NCI-H128 (cell line): ENCODE results near the gene NELL2.

Source experiments
- DNase-seq: peaks from one replicate; lab custom pipeline; 2025; ENCODE audit not compliant: unreplicated experiment; lab: John Stamatoyannopoulos, UW

NELL2 gene

DNA sequence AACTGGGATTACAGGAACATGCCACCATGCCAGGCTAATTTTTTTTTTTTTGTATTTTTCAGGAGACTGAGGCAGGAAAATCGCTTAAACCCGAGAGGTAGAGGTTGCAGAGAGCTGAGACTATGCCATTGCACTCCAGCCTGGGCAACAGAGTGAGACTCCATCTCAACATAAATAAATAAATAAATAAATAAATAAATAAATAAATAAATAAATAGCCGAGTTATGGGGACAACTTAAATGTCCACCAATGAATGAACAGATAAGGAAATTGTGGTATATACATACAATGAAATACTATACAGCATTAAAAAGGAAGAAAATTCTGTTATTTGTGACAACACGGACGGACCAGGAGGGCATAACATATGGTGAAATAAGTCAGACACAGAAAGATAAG lies 325.7 kb downstream of the NELL2 start:
- DNase-seq = no peak

DNA sequence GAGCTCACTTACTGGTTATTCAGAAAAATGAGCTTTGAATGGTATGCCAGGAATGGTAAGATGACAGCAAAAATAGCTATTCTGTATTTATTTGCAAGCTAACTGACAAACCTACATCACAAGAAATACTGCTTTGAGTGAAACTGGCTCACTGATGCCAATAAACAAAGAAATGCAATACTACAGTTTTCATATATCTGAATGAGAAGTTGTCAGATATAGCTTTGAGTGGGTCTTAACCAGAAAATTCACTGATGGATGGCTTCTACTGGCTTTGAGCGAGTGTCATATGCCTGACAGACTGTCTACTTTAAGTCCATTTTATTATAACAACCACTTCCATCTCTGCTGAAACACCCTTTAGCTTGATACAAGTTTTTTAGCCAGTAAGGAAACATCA lies 330.1 kb downstream of the NELL2 start:
- DNase-seq = no peak

DNA sequence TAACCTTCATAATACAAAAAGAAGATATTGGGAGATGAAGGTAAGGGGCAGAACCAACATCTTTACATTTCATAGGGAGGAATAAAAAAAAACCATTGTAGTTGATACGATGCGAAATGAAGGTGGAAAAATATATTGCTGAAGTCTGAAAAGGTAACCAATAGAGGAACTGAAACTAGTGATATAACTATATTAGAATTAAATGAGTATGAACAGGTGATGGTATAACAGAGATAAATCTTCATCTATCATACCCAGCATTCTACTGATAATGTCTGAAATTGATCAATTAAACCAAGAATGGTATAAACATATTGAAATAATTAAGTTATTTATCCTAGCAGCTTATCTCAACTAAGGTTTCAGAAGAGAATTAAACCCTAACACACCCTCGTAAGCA lies 332.1 kb downstream of the NELL2 start:
- no peak for DNase-seq

DNA sequence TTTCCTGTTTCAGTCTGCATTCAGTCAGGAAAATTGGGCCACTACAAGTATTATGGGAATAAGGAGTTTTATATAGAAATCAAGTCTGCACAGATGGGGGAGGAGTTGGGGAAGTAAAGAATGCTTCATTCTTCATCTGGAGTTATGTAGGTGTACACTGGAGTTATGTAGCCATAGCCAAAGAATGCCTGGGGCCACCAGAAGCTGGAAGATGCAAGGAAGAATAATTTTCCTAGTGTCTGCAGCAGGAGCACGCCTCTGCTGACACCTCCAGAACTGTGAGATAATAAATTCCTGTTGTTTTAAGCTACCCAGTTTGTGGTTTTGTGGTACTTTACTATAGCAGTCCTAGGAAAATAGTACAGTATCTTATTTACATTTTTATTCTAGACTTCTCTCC lies 333.4 kb downstream of the NELL2 start:
- no peak for DNase-seq

DNA sequence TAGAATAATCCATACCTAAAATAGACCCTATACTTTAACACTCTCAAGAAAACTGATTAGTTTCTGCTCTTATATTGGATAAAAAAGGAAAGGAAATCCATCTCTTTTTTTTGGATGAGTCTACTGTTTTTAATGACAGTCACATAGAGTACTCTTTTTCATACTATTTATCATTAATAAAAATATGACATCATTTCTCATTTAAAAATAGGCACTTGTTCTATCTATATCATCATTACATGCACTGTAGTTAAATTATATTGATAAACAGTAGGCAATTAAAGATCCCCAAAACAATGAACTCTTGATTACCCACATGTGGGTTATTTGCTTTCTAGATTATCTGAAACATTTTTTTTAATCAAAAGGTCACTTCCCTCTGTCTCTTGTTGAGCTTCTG lies 338.8 kb downstream of the NELL2 start:
- no peak for DNase-seq

DNA sequence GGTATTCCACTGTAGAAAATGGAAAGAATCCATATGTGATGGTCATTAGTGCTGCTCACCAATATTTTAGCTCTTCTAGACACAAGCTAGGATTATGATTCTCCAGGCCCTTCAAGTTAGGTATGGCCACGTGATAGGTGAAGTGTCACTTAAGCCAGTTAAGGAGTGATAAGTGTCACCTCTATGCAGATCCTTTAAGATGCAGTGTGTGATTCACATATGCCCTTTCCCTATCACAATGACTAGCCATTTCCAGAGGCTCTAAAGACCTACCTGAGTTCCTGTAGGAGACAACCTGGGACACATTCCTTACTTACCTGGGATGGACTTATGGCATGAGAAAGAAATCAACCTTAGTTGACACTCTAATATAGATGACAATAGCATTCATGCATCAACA lies 343.2 kb downstream of the NELL2 start:
- no peak for DNase-seq

DNA sequence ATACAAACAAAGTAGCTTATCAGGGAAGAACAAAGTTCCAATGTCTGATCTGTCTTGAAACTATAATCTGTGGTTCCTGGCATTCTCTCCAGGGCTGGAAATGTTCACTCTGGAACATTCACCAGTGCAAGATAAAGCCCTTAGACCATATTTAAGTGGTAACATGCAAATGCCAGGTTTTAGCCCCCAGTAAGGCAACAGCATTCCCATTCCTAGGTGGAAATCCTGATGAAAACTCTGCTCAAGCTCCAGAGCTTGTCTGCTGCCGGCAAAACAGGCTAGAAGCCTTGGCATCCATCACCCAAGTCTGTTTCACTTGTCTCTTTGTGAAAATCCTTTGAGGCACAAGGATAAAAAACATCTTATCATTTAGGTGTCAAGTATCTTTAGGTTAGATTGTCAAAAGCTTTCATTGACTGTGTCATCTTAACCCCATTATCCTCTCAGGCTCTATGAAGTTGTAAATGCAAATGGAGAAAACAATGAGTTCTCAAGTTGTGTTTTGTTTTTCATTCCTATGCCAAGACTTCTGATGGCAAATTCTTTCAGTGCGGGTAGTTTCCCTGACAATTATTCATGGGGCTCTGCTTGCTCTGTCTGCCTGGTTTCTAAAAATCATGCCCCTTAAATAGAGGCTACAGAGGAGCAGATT lies 344.7 kb downstream of the NELL2 start:
- DNase-seq = no peak

DNA sequence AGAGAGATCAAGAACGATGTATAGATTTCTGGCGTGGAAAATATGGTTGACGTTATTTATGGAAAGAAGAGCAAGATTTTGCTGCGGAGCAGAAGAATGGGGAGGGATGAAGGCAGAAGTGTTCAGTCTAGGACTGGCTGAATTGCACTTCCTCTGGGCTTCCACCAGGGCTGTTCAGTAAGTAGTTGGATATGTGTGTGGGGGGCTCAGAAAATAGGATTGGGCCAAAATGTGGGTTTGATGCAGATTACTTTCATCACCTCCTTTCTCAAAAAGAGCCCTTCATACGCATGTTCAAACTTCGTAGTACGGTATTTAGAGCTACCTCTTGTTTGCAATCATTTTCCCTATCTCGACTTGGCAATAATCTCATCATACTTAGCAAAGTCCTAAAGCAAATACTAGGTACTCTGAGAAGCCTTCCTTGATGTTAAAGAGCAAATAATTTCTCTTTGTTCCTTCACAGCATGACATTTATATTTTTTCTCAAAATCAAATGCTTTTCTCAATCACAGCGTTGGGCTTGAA lies 349.4 kb downstream of the NELL2 start:
- no peak for DNase-seq

DNA sequence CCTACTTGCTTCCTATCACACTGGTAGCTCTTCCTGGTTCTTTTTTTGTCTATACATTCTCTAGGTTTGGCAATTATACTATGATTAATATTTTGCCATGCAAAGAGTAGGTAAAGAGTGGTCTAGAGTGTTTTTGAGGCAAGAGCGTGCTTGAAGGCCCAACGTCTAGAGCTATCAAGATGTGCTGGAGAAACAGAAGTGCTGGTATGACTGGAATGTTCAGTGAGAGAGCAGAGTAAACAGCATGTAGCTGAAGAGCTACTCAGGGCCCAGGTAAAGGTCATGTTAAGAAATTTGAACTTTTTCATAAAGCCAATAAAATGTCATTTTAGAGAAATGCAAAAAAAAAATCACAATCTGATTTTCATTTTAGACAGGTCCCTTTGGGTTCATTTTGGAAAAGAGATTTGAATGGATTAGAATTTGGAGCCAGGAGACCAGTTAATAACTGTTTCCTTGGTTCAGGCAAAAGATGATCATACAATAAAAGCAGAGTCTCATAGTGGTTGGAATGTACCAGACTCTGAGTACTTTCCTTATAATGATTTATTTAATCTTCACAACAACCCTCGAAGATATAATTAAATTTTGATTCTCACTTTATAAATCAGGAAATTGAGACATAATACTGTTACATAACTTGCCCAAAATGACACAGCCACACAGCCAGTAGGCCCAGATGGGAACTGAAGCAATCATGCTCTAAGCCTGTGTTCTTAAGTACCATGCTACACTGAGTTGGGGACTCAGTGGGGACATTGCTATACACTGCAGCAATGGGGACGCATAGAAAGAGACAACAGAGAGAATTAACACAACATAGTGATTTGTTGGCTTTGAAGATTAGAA lies 350.1 kb downstream of the NELL2 start:
- DNase-seq = no peak

DNA sequence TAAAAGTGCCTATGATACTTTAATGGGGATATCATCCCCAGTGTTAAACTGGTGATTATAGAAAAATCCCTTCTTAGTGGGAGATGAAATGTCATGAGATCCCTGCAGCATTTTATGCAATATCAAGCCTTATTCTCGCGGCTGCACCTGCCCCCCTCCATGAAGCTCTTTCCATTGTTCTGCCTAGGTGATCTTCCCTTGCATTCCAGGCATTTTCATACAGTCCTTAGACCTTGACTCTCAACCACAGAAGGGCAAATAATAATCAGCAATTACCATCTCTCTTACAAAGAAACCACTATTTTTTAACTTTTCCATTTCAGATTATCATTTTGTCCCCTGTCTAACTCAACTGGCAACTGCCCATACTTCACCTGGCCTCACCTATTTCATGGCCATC lies 352.3 kb downstream of the NELL2 start:
- DNase-seq = no peak

DNA sequence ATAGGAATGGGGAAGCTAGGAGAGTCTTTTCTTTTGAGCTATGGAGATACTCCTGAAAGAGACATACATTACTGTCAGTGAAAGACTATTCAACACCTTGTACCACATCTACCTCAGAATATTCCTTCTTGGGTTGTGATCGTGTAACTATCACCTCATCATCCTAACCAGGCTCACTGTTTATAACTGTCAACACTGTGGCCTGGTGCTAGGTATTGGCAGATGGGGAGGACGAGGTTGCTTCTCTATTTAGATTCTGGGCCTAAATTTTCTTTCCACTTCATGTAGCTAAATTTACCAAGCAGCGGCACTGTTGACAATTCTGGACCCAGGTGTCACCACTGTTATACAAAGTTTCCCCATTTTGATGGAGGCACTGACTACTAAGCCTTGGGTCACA lies 354.4 kb downstream of the NELL2 start:
- DNase-seq = no peak

DNA sequence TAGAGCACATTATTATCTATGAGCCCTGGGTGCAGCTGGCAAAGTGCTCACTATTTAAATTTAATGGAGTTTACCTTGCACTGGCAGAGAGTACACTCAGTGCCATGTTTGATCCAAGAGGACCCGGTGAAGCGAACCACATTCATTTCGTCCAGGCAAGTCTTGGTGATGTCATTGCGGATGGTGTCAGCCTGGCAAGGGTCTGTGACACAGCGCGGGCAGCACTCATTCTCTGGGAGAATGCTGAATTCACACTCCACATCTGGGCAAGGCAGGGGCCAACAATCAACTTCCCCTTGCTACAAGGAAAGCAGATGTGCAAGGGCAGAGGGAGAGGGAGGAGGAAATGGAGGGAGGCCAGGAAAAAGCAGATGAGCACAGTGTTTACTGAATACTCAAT lies 356.2 kb downstream of the NELL2 start:
- DNase-seq = no peak

DNA sequence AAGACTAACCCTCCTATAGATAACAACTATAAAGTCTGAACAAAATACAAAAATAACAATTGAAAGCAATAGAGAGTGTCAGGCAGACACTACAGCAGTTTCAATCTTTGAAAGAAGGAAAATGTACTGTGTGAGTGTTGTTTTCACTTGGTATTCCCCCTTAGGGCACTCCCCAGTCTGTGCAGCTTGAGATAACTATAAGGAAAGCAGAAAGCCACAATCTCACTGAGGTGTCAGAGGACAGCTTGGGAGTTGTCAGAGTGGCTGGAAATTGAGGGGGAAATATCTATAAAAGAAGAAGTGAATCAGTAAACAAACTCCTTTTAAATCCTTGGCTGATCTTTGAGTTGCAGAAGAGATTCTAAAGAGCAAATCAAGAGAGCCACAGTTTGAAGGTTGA lies 364.8 kb downstream of the NELL2 start:
- no peak for DNase-seq

DNA sequence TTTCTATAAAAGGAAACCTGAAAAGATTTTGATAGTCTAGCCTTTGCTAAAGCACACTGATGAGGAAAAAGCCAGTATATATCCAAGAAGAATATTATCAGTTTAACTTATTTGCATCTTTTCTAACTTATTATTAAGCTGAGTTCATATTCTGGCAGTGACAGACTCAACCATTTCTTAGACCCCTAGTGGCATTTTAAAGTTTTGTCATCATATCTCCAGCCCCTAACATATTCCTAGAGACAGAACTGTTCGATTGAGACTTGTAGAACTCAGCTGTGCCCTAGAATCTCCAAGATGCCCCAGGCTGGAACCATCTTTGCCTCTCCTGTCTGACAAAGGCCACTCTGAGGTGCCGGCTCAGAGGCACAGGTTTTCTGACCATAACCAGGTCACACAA lies 365.6 kb downstream of the NELL2 start:
- DNase-seq = no peak

DNA sequence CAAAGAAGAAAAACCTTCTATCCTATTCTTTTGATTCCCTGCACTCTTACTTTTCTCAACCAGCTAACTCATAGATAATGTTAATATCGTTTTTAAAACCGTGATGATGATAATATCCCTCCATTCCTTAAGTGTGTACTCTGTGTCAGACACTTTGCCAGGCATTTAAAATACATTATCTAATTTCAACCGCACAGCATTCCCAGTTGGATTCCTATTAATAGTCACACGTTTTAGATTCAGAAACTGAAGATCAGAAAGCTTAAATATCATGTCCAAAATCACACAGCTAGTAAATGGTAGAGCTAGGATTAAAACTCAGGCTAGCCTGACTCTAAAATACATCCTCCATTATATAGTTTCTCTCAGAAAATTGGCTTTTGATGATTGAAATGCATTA lies 366.0 kb downstream of the NELL2 start:
- DNase-seq = no peak

DNA sequence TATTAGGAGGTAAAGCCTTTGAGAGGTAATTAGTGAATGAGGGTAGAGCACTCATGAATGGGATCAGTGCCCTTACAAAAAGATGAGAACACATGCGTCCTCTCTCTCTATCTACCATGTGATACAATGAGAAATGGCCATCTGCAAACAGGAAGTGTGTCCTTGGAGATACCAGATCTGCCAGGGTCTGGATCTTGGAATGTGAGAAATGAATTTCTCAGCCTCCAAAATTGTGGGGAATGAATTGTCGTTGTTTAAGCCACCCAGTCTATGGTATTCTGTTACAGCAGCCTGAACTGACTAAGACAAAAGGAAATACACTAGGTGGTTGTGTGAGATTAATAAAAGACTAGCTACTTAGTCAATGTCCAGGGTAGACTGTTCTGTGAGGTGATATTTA lies 366.6 kb downstream of the NELL2 start:
- no peak for DNase-seq

DNA sequence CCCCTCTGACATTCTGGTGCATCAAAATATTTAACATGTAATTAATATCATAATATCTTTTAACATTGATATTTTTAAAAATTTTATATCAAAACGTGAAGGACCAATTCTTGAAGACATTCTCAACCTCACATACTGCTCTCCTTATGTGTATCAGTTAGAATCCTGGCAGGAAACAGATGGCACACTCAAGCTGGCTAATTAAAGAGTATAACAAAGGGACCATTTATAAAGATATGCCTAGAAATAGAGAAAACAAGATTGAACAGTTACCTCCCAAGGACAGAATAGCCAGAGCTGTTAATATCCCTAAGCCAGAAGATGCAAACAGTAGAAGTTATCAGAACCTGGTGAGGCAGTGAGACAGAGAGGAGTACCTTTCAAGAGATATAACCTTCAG lies 368.7 kb downstream of the NELL2 start:
- DNase-seq = no peak

DNA sequence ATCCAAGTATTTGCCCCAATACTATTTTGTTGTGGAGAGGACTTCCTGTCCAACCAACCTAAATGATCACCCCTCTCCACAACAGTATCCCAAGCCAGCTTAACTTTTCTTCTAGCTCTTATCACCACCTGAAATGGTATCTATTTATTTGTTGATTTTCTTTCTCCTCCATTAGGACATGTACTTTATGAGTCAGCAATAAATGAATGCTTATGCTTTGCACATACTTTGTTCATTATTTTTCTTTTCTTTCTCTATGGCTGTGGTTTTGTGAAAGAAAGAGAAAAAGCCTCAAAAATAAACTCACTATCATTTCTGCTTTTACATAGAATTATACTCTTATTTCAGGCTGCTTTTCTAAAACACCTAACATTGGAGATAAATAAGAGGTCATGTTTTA lies 371.3 kb downstream of the NELL2 start:
- no peak for DNase-seq

DNA sequence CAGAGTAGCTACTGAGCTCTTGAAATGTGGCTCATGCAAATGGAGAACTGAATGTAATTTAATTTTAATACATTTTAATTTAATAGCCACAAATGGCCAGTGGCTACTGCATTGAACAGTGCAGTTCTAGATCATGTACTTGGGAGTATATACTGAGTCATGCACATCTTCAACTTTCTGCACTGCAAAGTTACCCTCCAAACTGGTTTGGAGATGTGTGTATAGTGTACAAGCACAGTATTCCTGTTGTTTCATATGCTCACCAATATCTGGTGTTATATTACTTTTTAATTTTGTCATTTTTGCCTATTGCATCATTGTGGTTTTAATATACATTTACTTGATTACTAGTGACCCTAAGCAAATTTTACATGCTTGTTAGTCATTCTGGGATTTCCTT lies 372.8 kb downstream of the NELL2 start:
- no peak for DNase-seq

DNA sequence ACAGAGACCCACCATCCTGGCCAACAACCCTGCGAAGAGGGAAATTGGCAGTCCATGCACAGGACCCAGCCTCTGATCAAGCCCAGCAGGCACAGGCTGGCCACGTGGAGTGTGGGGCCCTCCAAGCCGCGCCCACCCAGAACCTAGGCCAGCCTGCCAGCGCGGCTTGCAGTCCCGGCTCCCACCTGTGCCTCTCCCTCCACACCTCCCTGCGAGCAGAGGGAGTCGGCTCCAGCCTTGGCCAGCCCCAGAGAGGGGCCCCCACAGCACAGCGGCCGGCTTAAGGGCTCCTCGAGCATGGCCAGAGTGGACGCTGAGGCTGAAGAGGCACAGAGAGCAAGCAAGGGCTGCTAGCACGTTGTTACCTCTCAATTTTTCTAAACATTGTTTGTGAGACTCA lies 373.4 kb downstream of the NELL2 start:
- DNase-seq = no peak

DNA sequence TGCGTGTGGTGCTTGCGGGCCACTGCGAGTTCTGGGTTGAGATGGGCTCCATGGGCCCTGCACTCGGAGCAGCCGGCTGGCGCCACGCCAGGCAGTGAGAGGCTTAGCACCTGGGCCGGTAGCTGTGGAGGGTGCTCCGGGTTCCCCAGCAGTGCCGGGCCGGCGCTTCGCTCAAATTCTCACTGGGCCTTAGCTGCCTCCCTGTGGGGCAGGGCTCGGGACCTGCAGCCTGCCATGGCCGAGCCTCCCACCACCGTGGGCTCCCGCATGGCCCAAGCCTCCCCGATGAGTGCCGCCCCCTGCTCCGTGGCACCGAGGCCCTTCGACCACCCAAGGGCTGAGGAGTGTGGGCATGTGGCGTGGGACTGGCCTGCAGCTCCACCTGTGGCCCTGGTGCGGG lies 375.7 kb downstream of the NELL2 start:
- DNase-seq = no peak

DNA sequence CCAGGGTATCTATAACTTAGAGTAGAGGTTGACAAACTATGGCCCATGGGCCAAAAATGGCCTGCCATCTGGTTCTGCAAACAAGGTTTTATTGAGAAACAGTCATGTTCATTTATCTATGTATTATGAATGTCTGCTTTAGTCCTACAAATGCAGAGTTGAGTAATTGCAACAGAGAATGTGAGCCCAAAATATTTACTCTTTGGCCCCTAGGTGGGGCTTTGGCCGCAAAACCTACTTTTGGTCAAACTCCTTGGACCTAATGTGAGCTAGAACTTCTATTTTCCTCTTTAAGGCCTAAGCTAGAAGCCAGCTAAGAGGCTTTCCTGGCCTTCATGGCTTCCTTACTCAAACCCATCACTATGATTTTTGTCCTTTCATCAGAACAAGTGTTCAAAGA lies 379.1 kb downstream of the NELL2 start:
- DNase-seq = no peak

DNA sequence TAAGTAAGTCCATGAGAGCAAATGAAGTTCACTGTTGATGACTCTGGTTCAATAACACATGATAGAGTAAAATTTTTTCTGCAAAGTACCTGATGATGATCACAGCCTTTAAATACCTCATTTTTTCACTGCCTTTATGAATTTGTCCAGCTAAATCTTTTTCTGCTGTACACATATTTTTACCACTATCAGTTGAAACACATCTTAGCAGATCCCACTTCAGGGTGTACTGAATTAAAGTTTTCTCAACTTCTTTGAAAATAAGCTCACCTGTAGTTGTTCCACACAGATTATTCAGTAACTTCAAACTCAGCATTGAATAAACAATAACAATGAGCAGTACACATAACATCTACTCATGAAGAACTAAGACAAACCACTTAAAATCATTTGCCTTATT lies 385.9 kb downstream of the NELL2 start:
- no peak for DNase-seq
